ENCODE results near the gene ARL2BP. TPM values are rescaled to one million over a fixed set of nuclear protein-coding genes. Genes with fewer than 3 reads are reported as not detected.

Gene ARL2BP
- total and polyA plus RNA-seq, 9 of the 15 experiments (the other 6 are each of a cell fraction or from before 2014, with no cell fraction given), result 16.7 to 41.8 (median 27.2) TPM

GRCh38 chr16:57224651-57225335 lies 20.3 kb upstream of the ARL2BP start:
- no peaks in the 10 kb centered on the region for H3K9me3 ChIP-seq (replicated peaks; ENCODE audit: control insufficient read depth, insufficient read depth, low read depth, low read length)
- no peaks in the 10 kb centered on the region for H3K9me1 ChIP-seq (ENCODE audit: control insufficient read depth, insufficient read depth, low read length)
- H3K27ac ChIP-seq (ENCODE audit: extremely low read depth, low read depth, low read length), result no peak overlapping the region
- no peak overlapping the region for H3K9ac ChIP-seq (ENCODE audit: insufficient read depth in 1 of 2, low read depth in 2 of 2, low read length in 2 of 2)
- BruUV-seq (replicated peaks), result no TSS peak
- CTCF ChIA-PET (ENCODE audit: low intra/inter-chr PET ratio), result no interaction called here
- TF ChIP-seq FOXA1 (IDR thresholded peaks at IDR 0.05; ENCODE audit: borderline replicate concordance) (no peak), MIER1 (IDR thresholded peaks at IDR 0.05; ENCODE audit: low read depth) (no peak), CHAMP1 (IDR thresholded peaks at IDR 0.05) (no peak), STAT5B (CRISPR knock-in tag; IDR thresholded peaks at IDR 0.05) (no peak), MAFG (tag; conservative IDR thresholded peaks at IDR 0.05) (no peak), ZNF121 (CRISPR knock-in tag; conservative IDR thresholded peaks at IDR 0.05) (no peak), HLTF (IDR thresholded peaks at IDR 0.05) (no peak), WHSC1 (IDR thresholded peaks at IDR 0.05; ENCODE audit: low read length) (no peak), ZSCAN32 (CRISPR knock-in tag; IDR thresholded peaks at IDR 0.05) (no peak), PHB2 (IDR thresholded peaks at IDR 0.05; ENCODE audit: low read depth) (no peak), GABPB1 (CRISPR knock-in tag; IDR thresholded peaks at IDR 0.05) (no peak), CCAR2 (IDR thresholded peaks at IDR 0.05; ENCODE audit: low read depth, low read length) (no peak), CBX2 (IDR thresholded peaks at IDR 0.05; ENCODE audit: insufficient read depth, low read length, poor library complexity, severe bottlenecking) (no peak), HNRNPL (IDR thresholded peaks at IDR 0.05; ENCODE audit: low read depth, low read length) (no peak), RFX7 (CRISPR knock-in tag; IDR thresholded peaks at IDR 0.05) (no peak), DNMT1 (IDR thresholded peaks at IDR 0.05) (no peak), ZNF766 (CRISPR knock-in tag; conservative IDR thresholded peaks at IDR 0.05) (no peak)
- H3K4me1 ChIP-seq (replicated peaks in 1 of 2; ENCODE audit: control insufficient read depth in 2 of 2, insufficient read depth in 2 of 2, low read length in 2 of 2), result no peaks in the 10 kb centered on the region
- DNase-seq (ENCODE audit: extremely low read depth in 1 of 4, low spot score in 3 of 4) (no peak), FAIRE-seq (no peak), ATAC-seq (no peak)
- in situ Hi-C loops (cut with MboI) (no loop called here), intact Hi-C loops (cut with micrococcal nuclease) (no loop called here)
- no peaks in the 10 kb centered on the region for H3K79me2 ChIP-seq (ENCODE audit: control insufficient read depth, insufficient read depth, low read length)
- H3K4me2 ChIP-seq (ENCODE audit: insufficient read depth, low read length), result no peak overlapping the region
- WGBS (ENCODE audit: insufficient coverage, low coverage, missing lambda C conversion rate), result 88% methylated on average over 6 of the region's 6 CpGs
- no peak overlapping the region for H2AFZ ChIP-seq (ENCODE audit: low read depth, low read length)
- H3K27me3 ChIP-seq (ENCODE audit: control insufficient read depth in 2 of 2, insufficient read depth in 2 of 2, low read length in 2 of 2), result no peaks in the 10 kb centered on the region
- H3K36me3 ChIP-seq (ENCODE audit: control insufficient read depth, insufficient read depth, low read length), result peaks cover 83% of the 10 kb centered on the region
- H3K4me3 ChIP-seq, result no peak overlapping the region
- H4K20me1 ChIP-seq (replicated peaks; ENCODE audit: control insufficient read depth, insufficient read depth, low read length), result no peaks in the 10 kb centered on the region
- POLR2A ChIA-PET, result interaction anchor here (0.6 to 1.3 kb wide), 2 partner anchors 15 to 39 kb away, joined by 3 to 4 read pairs; partner anchors contain the start of genes PSME3IP1 and RSPRY1

Data from K562 (cell line).